Lower leg skin (tissue), 4 donors: ENCODE measurements around the gene DPYD. TPM values are rescaled to one million over a fixed set of nuclear protein-coding genes. Genes with fewer than 3 reads are reported as not detected.

Experiments
- DNase-seq, 2 donors: peaks; one replicate each; pipeline ENCODE4 v3.0.0-alpha.2; 2019; ENCODE audit warnings: low spot score in 2 of 2
- H3K4me3 ChIP-seq: fragments of 200-600 bp; sonication (generic); 2 replicates; pipeline ENCODE4 v1.5.1; 2017; ENCODE audit warnings: mild to moderate bottlenecking, low read depth; ENCODE audit not compliant: poor library complexity, severe bottlenecking
- CTCF ChIP-seq, 3 donors: fragments of 450-650 bp; IDR thresholded peaks; one replicate each; pipeline ENCODE4 v1.5.1; 2016; ENCODE audit warnings: antibody characterized with exemption in 3 of 3, mild to moderate bottlenecking in 3 of 3, moderate library complexity in 2 of 3
- POLR2A ChIP-seq, 2 donors: fragments of 450-650 bp; IDR thresholded peaks; one replicate each; pipeline ENCODE4 v1.6.1; 2016 to 2017; ENCODE audit warnings: antibody characterized with exemption in 2 of 2, mild to moderate bottlenecking in 1 of 2, moderate library complexity in 1 of 2
- WGBS, 2 donors: methylation state at CpG; one replicate each; pipeline ENCODE4 v1.1.5; 2018; 5-methylcytosine and 5-hydroxymethylcytosine counted together
- intact Hi-C: fragments of 100-400 bp; cut with DNase I; formaldehyde crosslinking; loops from one replicate; pipeline ENCODE4 v1.15.0; 2023; ENCODE audit warnings: low total_unique reads
- total RNA-seq, 4 donors: library from RNA; depleted of rRNA; stranded (reverse); fragments of >200 nt; gene quantifications; one replicate each; pipeline ENCODE4 v1.1.0, GENCODE V29; 2016

The DPYD gene
- total RNA-seq, 4 donors from 2014 or later = 10.6 to 16.1 (median 14.6) TPM

GRCh38 chr1:97560714-97561113, 360.1 kb downstream of the DPYD start:
- TF ChIP-seq CTCF (IDR thresholded peaks at IDR 0.05) (no peak), POLR2A (IDR thresholded peaks at IDR 0.05) (no peak)
- intact Hi-C loops = no loop called here
- 81 to 89% methylated on average over 4 of the region's 4 CpGs for WGBS, 2 donors

GRCh38 chr1:97553971-97554370, 366.9 kb downstream of the DPYD start:
- intact Hi-C loops = no loop called here

More at GRCh38 chr1:97560714-97561113, 360.1 kb downstream of the DPYD start:
- no peak for DNase-seq
- no peak overlapping the region for H3K4me3 ChIP-seq

GRCh38 chr1:97551113-97551512, 369.7 kb downstream of the DPYD start:
- H3K4me3 ChIP-seq = no peak overlapping the region
- TF ChIP-seq POLR2A (IDR thresholded peaks at IDR 0.05) (no peak), CTCF (IDR thresholded peaks at IDR 0.05) (no peak)
- WGBS, 2 donors = 78 to 80% methylated on average over 1 of the region's 1 CpG
- intact Hi-C loops = no loop called here
- DNase-seq = no peak

More at GRCh38 chr1:97553971-97554370, 366.9 kb downstream of the DPYD start:
- WGBS, 2 donors = 65 to 69% methylated on average over 2 of the region's 2 CpGs
- DNase-seq = no peak
- H3K4me3 ChIP-seq = no peak overlapping the region
- TF ChIP-seq CTCF (IDR thresholded peaks at IDR 0.05) (no peak), POLR2A (IDR thresholded peaks at IDR 0.05) (no peak)

GRCh38 chr1:97545446-97545845, 375.4 kb downstream of the DPYD start:
- DNase-seq = no peak
- intact Hi-C loops = no loop called here
- WGBS, 2 donors = 88% methylated on average over 4 of the region's 4 CpGs
- no peak for TF ChIP-seq POLR2A (IDR thresholded peaks at IDR 0.05)
- TF ChIP-seq CTCF (IDR thresholded peaks at IDR 0.05) = no peak
- no peak overlapping the region for H3K4me3 ChIP-seq

- intact Hi-C loops = no loop called here
- TF ChIP-seq POLR2A (IDR thresholded peaks at IDR 0.05) (no peak), CTCF (IDR thresholded peaks at IDR 0.05) (no peak)
- no peak overlapping the region for H3K4me3 ChIP-seq
- no peak for DNase-seq
- WGBS, 2 donors = 90 to 91% methylated on average over 6 of the region's 6 CpGs
These were observed 380.4 kb downstream of the DPYD start for GRCh38 chr1:97540346-97540888.

GRCh38 chr1:97538113-97538512, 382.7 kb downstream of the DPYD start:
- intact Hi-C loops = no loop called here
- no peak overlapping the region for H3K4me3 ChIP-seq
- no peak for DNase-seq
- TF ChIP-seq POLR2A (IDR thresholded peaks at IDR 0.05) (no peak), CTCF (IDR thresholded peaks at IDR 0.05) (no peak)
- WGBS, 2 donors = 91 to 93% methylated on average over 2 of the region's 2 CpGs
